DMS 273 (cell line): Measurements from ENCODE around the gene ALG14.
A peak's percentile ranks its signal among the peaks of the same experiment; 100 is the strongest.
"Not testable (repeated sequence)": the region's sequence is repeated elsewhere in the genome, so short reads cannot be mapped to it uniquely, and the experiment has no call there.

Experiments
- DNase-seq: peaks from one replicate; lab custom pipeline; 2025; ENCODE audit not compliant: unreplicated experiment; lab: John Stamatoyannopoulos, UW

Gene ALG14

GRCh38 chr1:94958081-94958480, 114.7 kb downstream of the ALG14 start:
- no peak for DNase-seq

GRCh38 chr1:94955767-94956632, 116.8 kb downstream of the ALG14 start:
- peak; percentile 55 for DNase-seq

GRCh38 chr1:94954263-94955220, 118.2 kb downstream of the ALG14 start:
- DNase-seq: no peak

- no peak for DNase-seq
These were observed 119.0 kb downstream of the ALG14 start for GRCh38 chr1:94953746-94954145.

GRCh38 chr1:94953107-94953506, 119.6 kb downstream of the ALG14 start:
- peak; percentile 23 for DNase-seq

- no peak for DNase-seq
These were observed 120.2 kb downstream of the ALG14 start for GRCh38 chr1:94952539-94952938.

- DNase-seq: no peak
These were observed 121.1 kb downstream of the ALG14 start for GRCh38 chr1:94951509-94952208.

- no peak for DNase-seq
These were observed 121.7 kb downstream of the ALG14 start for GRCh38 chr1:94951046-94951445.

GRCh38 chr1:94949681-94950661, 122.8 kb downstream of the ALG14 start:
- peak; percentile 81 for DNase-seq

- no peak for DNase-seq
These were observed 125.3 kb downstream of the ALG14 start for GRCh38 chr1:94947437-94947836.

- DNase-seq: peak; percentile 31
These were observed 125.9 kb downstream of the ALG14 start for GRCh38 chr1:94946886-94947285.

GRCh38 chr1:94942171-94943128, 130.3 kb downstream of the ALG14 start:
- no peak for DNase-seq

GRCh38 chr1:94941480-94941879, 131.3 kb downstream of the ALG14 start:
- DNase-seq: not testable (repeated sequence)

- no peak for DNase-seq
These were observed 132.0 kb downstream of the ALG14 start for GRCh38 chr1:94940738-94941137.

GRCh38 chr1:94937820-94938219, 134.9 kb downstream of the ALG14 start:
- DNase-seq: no peak

- no peak for DNase-seq
These were observed 135.7 kb downstream of the ALG14 start for GRCh38 chr1:94936861-94937620.

- DNase-seq: no peak
These were observed 137.3 kb downstream of the ALG14 start for GRCh38 chr1:94935476-94935875.

GRCh38 chr1:94935034-94935433, 137.7 kb downstream of the ALG14 start:
- DNase-seq: no peak
